BJ (cell line): ENCODE measurements around the gene CPVL. TPM values are rescaled to one million over a fixed set of nuclear protein-coding genes. Genes with fewer than 3 reads are reported as not detected.

Experiments
- CTCF ChIA-PET: fragments of 350-600 bp; formaldehyde crosslinking; extraction: SDS; loops from one replicate; lab custom pipeline; 2021; ENCODE audit warnings: antibody characterized with exemption, inconsistent platforms; lab: Yijun Ruan, JAX
- POLR2A ChIA-PET: fragments of 300-600 bp; sonication (Branson Sonifier 250); formaldehyde crosslinking; extraction: SDS; loops from one replicate; lab custom pipeline; 2021; ENCODE audit warnings: antibody characterized with exemption; lab: Charles Lee
- DNase-seq: peaks from one replicate; pipeline ENCODE4 v3.0.0-alpha.2; 2011; ENCODE audit warnings: low read depth
- H3K27me3 ChIP-seq: 2 replicates; pipeline ENCODE4 v1.6.0; 2011; ENCODE audit warnings: low read length; ENCODE audit not compliant: control insufficient read depth, insufficient read depth
- H3K36me3 ChIP-seq: 2 replicates; pipeline ENCODE4 v1.5.1; 2011; ENCODE audit warnings: low read length; ENCODE audit not compliant: control insufficient read depth, insufficient read depth
- H3K4me3 ChIP-seq: 2 replicates; pipeline ENCODE4 v1.5.1; 2011; ENCODE audit warnings: low read depth, mild to moderate bottlenecking, control low read depth, low read length
- CTCF ChIP-seq: IDR thresholded peaks from 2 replicates; pipeline ENCODE4 v1.5.1; 2011; ENCODE audit warnings: low read depth, mild to moderate bottlenecking, control low read depth, inconsistent platforms, low read length, moderate library complexity; ENCODE audit not compliant: insufficient read depth
- polyA plus RNA-seq: library from polyadenylated mRNA; depleted of rRNA; stranded (reverse); fragments of >200 nt; gene quantifications from 2 replicates; pipeline ENCODE4 v1.2.3, GENCODE V29; 2011

Gene CPVL
- polyA plus RNA-seq, 1 experiment: not detected

GRCh38 chr7:28990200-28990960 is 156.0 kb downstream of the CPVL start:
- ChIA-PET POLR2A (no interaction called here), CTCF (interaction anchor here (0.7 to 1.9 kb wide), 2 partner anchors 10 to 11 kb away, joined by 3 to 6 read pairs; no protein-coding TSS in a partner anchor)
- DNase-seq: no peak

DNA sequence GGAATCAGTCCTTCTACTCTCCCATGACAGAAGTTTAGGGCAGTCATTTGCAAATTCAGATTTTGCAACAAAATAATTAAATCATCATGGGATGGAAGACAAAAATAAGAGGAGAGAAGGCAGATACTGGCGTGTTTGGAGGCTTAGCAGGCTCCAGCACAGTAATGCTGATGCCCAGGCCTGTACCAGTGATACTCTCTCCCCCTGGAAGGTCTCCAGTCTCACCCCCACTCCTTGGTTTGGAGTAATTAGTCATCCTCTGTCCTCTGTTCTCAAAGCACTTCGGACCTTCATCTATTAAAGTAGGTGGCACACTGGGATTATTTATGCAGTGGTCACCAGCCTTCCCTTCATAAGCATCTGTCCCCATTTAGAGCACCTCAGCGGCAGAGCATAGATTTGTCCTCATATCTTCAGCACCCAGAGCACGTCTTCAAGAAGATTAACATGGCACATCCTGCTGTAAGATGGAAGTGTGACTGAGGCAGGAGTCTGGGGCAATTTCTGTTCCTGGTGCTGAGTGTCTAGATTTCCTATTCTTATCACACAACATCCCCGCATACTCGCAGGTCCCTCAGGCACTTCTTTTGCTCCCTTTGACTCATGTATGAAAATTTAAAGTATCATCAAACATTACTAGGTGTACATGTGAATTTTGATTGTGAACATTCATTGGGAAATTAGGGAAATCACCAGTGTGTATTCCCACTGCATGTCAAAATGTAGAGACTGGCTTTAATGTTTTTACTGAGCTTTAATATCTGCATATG is 156.9 kb downstream of the CPVL start:
- H3K4me3 ChIP-seq: no peak overlapping the region
- no peak for DNase-seq
- TF ChIP-seq CTCF: no peak
- no peaks in the 10 kb centered on the region for H3K36me3 ChIP-seq
- ChIA-PET CTCF (interaction anchor here (0.7 to 1.9 kb wide), 2 partner anchors 10 to 11 kb away, joined by 3 to 6 read pairs; no protein-coding TSS in a partner anchor), POLR2A (no interaction called here)
- no peaks in the 10 kb centered on the region for H3K27me3 ChIP-seq

More at GRCh38 chr7:28990200-28990960, 156.0 kb downstream of the CPVL start:
- Histone ChIP-seq H3K27me3 (no peaks in the 10 kb centered on the region), H3K36me3 (no peaks in the 10 kb centered on the region), H3K4me3 (no peak overlapping the region)
- TF ChIP-seq CTCF: no peak

- DNase-seq: peak; percentile 83
- CTCF ChIA-PET: no interaction called here
- Histone ChIP-seq H3K4me3 (no peak overlapping the region), H3K36me3 (no peaks in the 10 kb centered on the region), H3K27me3 (no peaks in the 10 kb centered on the region)
- TF ChIP-seq CTCF: no peak
- POLR2A ChIA-PET: interaction anchor here (0.6 kb wide), 1 partner anchor 48 kb away, joined by 7 read pairs; no protein-coding TSS in a partner anchor
These were observed 157.5 kb downstream of the CPVL start for GRCh38 chr7:28988810-28989209.

DNA sequence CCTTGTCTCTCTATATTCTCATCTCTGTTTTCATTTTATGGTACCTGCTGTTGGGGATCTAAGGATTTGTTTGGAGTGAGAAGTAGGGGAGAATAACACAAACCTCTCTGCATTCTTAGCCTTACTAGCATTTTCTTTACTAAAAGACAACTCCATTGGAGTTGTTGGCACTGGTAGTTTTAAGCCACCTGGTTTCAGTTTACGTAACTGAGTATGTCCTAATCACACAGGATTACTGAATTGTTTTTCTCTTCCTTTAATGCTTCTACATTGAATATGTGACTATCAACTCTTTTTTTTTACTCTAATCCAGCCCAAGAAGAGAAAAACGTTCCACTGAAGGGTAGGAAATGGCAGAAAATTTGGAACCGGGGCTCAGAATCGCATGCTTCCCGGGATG is 158.2 kb downstream of the CPVL start:
- ChIA-PET CTCF (no interaction called here), POLR2A (interaction anchor here (0.6 kb wide), 1 partner anchor 48 kb away, joined by 7 read pairs; no protein-coding TSS in a partner anchor)
- Histone ChIP-seq H3K36me3 (no peaks in the 10 kb centered on the region), H3K27me3 (no peaks in the 10 kb centered on the region), H3K4me3 (no peak overlapping the region)
- no peak for TF ChIP-seq CTCF
- no peak for DNase-seq

- no peak for TF ChIP-seq CTCF
- peak; percentile 26 for DNase-seq
- H3K4me3 ChIP-seq: no peak overlapping the region
- H3K27me3 ChIP-seq: no peaks in the 10 kb centered on the region
- POLR2A ChIA-PET: no interaction called here
- H3K36me3 ChIP-seq: no peaks in the 10 kb centered on the region
- CTCF ChIA-PET: interaction anchor here (0.9 to 1.1 kb wide), 2 partner anchors 28 to 33 kb away, joined by 3 read pairs; partner anchors contain the start of gene TRIL
These were observed 159.6 kb downstream of the CPVL start for GRCh38 chr7:28986765-28987110.
